Testis (tissue), 3 donors: ENCODE data around the gene IDUA. TPM values are rescaled to one million over a fixed set of nuclear protein-coding genes. Genes with fewer than 3 reads are reported as not detected.

Experiments used
- DNase-seq: peaks from one replicate; pipeline ENCODE4 v3.0.0-alpha.2; 2019
- H3K27ac ChIP-seq, 2 donors: fragments of 200-600 bp; sonication (generic); one replicate each; pipeline ENCODE4 v1.5.1; 2019
- H3K27me3 ChIP-seq: fragments of 200-600 bp; sonication (generic); one replicate; pipeline ENCODE4 v1.5.1; 2019
- H3K36me3 ChIP-seq: fragments of 200-600 bp; sonication (generic); one replicate; pipeline ENCODE4 v1.5.1; 2017; ENCODE audit warnings: low read depth; ENCODE audit errors: missing control alignments
- H3K4me1 ChIP-seq: fragments of 200-600 bp; sonication (generic); one replicate; pipeline ENCODE4 v1.5.1; 2019
- H3K4me3 ChIP-seq, 2 donors: fragments of 200-600 bp; sonication (generic); one replicate each; pipeline ENCODE4 v1.5.1; 2017 to 2019
- H3K9me3 ChIP-seq: fragments of 200-600 bp; sonication (generic); one replicate; pipeline ENCODE4 v1.5.1; 2017
- CTCF ChIP-seq, 3 experiments: fragments of 450-650 bp in 2 of 3; fragments of 200-600 bp in 1 of 3; sonication (generic) in 1 of 3; IDR thresholded peaks; one replicate each; pipeline ENCODE4 v1.5.1; 2016 to 2019; ENCODE audit warnings: antibody characterized with exemption in 3 of 3, mild to moderate bottlenecking in 2 of 3, moderate library complexity in 1 of 3
- POLR2A ChIP-seq: fragments of 450-650 bp; IDR thresholded peaks from one replicate; pipeline ENCODE4 v1.6.1; 2017; ENCODE audit warnings: antibody characterized with exemption, mild to moderate bottlenecking, moderate library complexity
- WGBS, 2 donors: methylation state at CpG; one replicate each; pipeline ENCODE4 v1.1.5; 2018; 5-methylcytosine and 5-hydroxymethylcytosine counted together
- intact Hi-C: fragments of 100-400 bp; cut with DNase I; formaldehyde crosslinking; loops from one replicate; pipeline ENCODE4 v1.15.1; 2023; ENCODE audit warnings: low total_unique reads
- polyA plus RNA-seq: library from polyadenylated mRNA; stranded (reverse); fragments of 350-450 nt; fragmentation: Illumina TruSeq; extraction: RNeasy Lipid Tissue Mini Kit (QIAGEN cat#74804); gene quantifications from one replicate; pipeline ENCODE4 v1.2.3, GENCODE V29; 2014; ENCODE audit warnings: low read depth, low replicate concordance; ENCODE audit not compliant: insufficient read depth
- total RNA-seq, 2 donors: library from RNA; depleted of rRNA; stranded (reverse); fragments of >200 nt; gene quantifications; one replicate each; pipeline ENCODE4 v1.2.3, GENCODE V29; 2016

Gene IDUA
- total and polyA plus RNA-seq, 3 donors from 2014 or later: 8.9 to 39.4 (median 35.7) TPM

- intact Hi-C loops: no loop called here
- H3K27me3 ChIP-seq: no peaks in the 10 kb centered on the region
- no peaks in the 10 kb centered on the region for H3K36me3 ChIP-seq
- no peak for TF ChIP-seq CTCF (IDR thresholded peaks at IDR 0.05)
- H3K27ac ChIP-seq: peak overlapping the region in 1 of 2 donors; percentile 53
- H3K4me1 ChIP-seq: peaks cover 14% of the 10 kb centered on the region
- DNase-seq: peak; percentile 49
- WGBS, 2 donors: 41 to 63% methylated on average over 17 to 35 of the region's 35 CpGs
- no peaks in the 10 kb centered on the region for H3K9me3 ChIP-seq
- no peak overlapping the region for H3K4me3 ChIP-seq
Measured at GRCh38 chr4:1033840-1034551, 47.2 kb downstream of the IDUA start.

GRCh38 chr4:1035510-1035909 is 48.7 kb downstream of the IDUA start:
- intact Hi-C loops: no loop called here
- no peaks in the 10 kb centered on the region for H3K9me3 ChIP-seq
- no peaks in the 10 kb centered on the region for H3K36me3 ChIP-seq
- no peak overlapping the region for H3K4me3 ChIP-seq
- H3K27me3 ChIP-seq: no peaks in the 10 kb centered on the region
- peaks cover 21% of the 10 kb centered on the region for H3K4me1 ChIP-seq
- DNase-seq: peak; percentile 82
- 71 to 90% methylated on average over 5 to 26 of the region's 26 CpGs for WGBS, 2 donors
- TF ChIP-seq POLR2A: no peak
- no peak for TF ChIP-seq CTCF (IDR thresholded peaks at IDR 0.05)
- no peak overlapping the region for H3K27ac ChIP-seq

- Histone ChIP-seq H3K9me3 (no peaks in the 10 kb centered on the region), H3K4me1 (peaks cover 21% of the 10 kb centered on the region), H3K4me3 (no peak overlapping the region), H3K27me3 (no peaks in the 10 kb centered on the region), H3K36me3 (no peaks in the 10 kb centered on the region), H3K27ac (no peak overlapping the region)
- intact Hi-C loops: no loop called here
- DNase-seq: no peak
- TF ChIP-seq POLR2A (no peak), CTCF (IDR thresholded peaks at IDR 0.05) (no peak)
- 74 to 93% methylated on average over 7 to 14 of the region's 15 CpGs for WGBS, 2 donors
Measured at GRCh38 chr4:1036095-1036494, 49.3 kb downstream of the IDUA start.

GRCh38 chr4:1036976-1037810 is 50.3 kb downstream of the IDUA start:
- H3K4me1 ChIP-seq: peaks cover 21% of the 10 kb centered on the region
- no peak for DNase-seq
- intact Hi-C loops: no loop called here
- 85% methylated on average over 22 of the region's 26 CpGs; no CpG with 5 or more reads in 1 of the 2 donors for WGBS, 2 donors
- H3K4me3 ChIP-seq: no peak overlapping the region
- H3K9me3 ChIP-seq: no peaks in the 10 kb centered on the region
- H3K27ac ChIP-seq: no peak overlapping the region
- H3K36me3 ChIP-seq: no peaks in the 10 kb centered on the region
- TF ChIP-seq POLR2A (no peak), CTCF (IDR thresholded peaks at IDR 0.05) (no peak)
- H3K27me3 ChIP-seq: no peaks in the 10 kb centered on the region
